B cell (primary cell): ENCODE results near the gene ERBB2. TPM values are rescaled to one million over a fixed set of nuclear protein-coding genes. Genes with fewer than 3 reads are reported as not detected.

ENCODE experiments used
- ATAC-seq: fragments of 200-7000 bp; cut with Tn5 transposase; one replicate; pipeline ENCODE4 v1.10.0; 2021; ENCODE audit warnings: low read depth, mild to moderate bottlenecking, moderate number of reproducible peaks, moderate library complexity
- CTCF ChIA-PET: fragments of 350-600 bp; sonication (Branson Sonifier 250); formaldehyde crosslinking; loops from one replicate; lab custom pipeline; 2021; ENCODE audit warnings: antibody characterized with exemption, inconsistent platforms; lab: Charles Lee
- POLR2A ChIA-PET: fragments of 350-600 bp; sonication (Branson Sonifier 250); formaldehyde crosslinking; loops from one replicate; lab custom pipeline; 2021; ENCODE audit warnings: antibody characterized with exemption; lab: Charles Lee
- DNase-seq: peaks from one replicate; pipeline ENCODE4 v3.0.0; 2013
- H2AFZ ChIP-seq: 2 replicates; pipeline ENCODE4 v1.6.1; 2012; ENCODE audit warnings: mild to moderate bottlenecking, low read depth, low read length; ENCODE audit not compliant: insufficient read depth, poor library complexity, severe bottlenecking
- H3K27ac ChIP-seq, 2 donors: 1 replicate in 1 of 2; 2 replicates in 1 of 2; pipeline ENCODE4 v1.5.1; 2012 to 2013; ENCODE audit warnings: low read length in 2 of 2, mild to moderate bottlenecking in 2 of 2, moderate library complexity in 1 of 2
- H3K27me3 ChIP-seq, 4 experiments: fragments of 200-600 bp in 1 of 4; sonication (generic) in 1 of 4; replicated peaks in 1 of 4; 1 replicate in 2 of 4; 2 replicates in 2 of 4; pipeline versions ENCODE4 v1.6.1 to v1.7.0; 2013 to 2016; ENCODE audit warnings: low read length in 3 of 4, mild to moderate bottlenecking in 2 of 4, mixed read lengths in 1 of 4, moderate library complexity in 1 of 4; ENCODE audit not compliant: insufficient read depth in 4 of 4, control insufficient read depth in 3 of 4; ENCODE audit errors: control extremely low read depth in 1 of 4
- H3K36me3 ChIP-seq, 2 experiments: replicated peaks in 1 of 2; 1 replicate in 1 of 2; 2 replicates in 1 of 2; pipeline versions ENCODE4 v1.6.1 to v1.7.1; 2013; ENCODE audit warnings: low read length in 1 of 2; ENCODE audit not compliant: insufficient read depth in 2 of 2, control insufficient read depth in 1 of 2; ENCODE audit errors: control extremely low read depth in 1 of 2, extremely low read depth in 1 of 2
- H3K4me1 ChIP-seq, 2 donors: fragments of 200-600 bp in 1 of 2; sonication (generic) in 1 of 2; 1 replicate in 1 of 2; 2 replicates in 1 of 2; pipeline versions ENCODE4 v1.5.1 to v1.6.1; 2013 to 2017; ENCODE audit warnings: low read length in 2 of 2; ENCODE audit not compliant: control insufficient read depth in 2 of 2, insufficient read depth in 2 of 2
- H3K4me2 ChIP-seq: replicated peaks from 2 replicates; pipeline ENCODE3; 2012; ENCODE audit warnings: mild to moderate bottlenecking, low read depth, low read length; ENCODE audit not compliant: poor library complexity, severe bottlenecking
- H3K4me3 ChIP-seq, 5 experiments: fragments of 200-600 bp in 1 of 5; sonication (generic) in 1 of 5; 1 replicate in 3 of 5; 2 replicates in 2 of 5; pipeline versions ENCODE4 v1.5.1 to v1.7.0; 2011 to 2016; ENCODE audit warnings: low read length in 4 of 5, mild to moderate bottlenecking in 4 of 5, low read depth in 2 of 5, control low read depth in 1 of 5, moderate library complexity in 1 of 5; ENCODE audit not compliant: insufficient read depth in 1 of 5; ENCODE audit errors: control extremely low read depth in 1 of 5, extremely low read depth in 1 of 5
- H3K79me2 ChIP-seq: fragments of 200-600 bp; sonication (generic); one replicate; pipeline ENCODE4 v1.6.0; 2016; ENCODE audit warnings: low read length; ENCODE audit not compliant: control insufficient read depth, insufficient read depth
- H3K9ac ChIP-seq: fragments of 200-600 bp; sonication (generic); 2 replicates; pipeline ENCODE4 v1.6.1; 2017; ENCODE audit warnings: mild to moderate bottlenecking, low read length, moderate library complexity
- H3K9me3 ChIP-seq, 3 donors: one replicate each; pipeline versions ENCODE4 v1.6.1 to v1.7.1; 2013; ENCODE audit warnings: low read length in 2 of 3; ENCODE audit not compliant: control insufficient read depth in 2 of 3, insufficient read depth in 1 of 3; ENCODE audit errors: control extremely low read depth in 1 of 3
- H4K20me1 ChIP-seq: 2 replicates; pipeline ENCODE4 v1.6.0; 2012; ENCODE audit warnings: mild to moderate bottlenecking, low read length; ENCODE audit not compliant: insufficient read depth, control insufficient read depth, poor library complexity, severe bottlenecking
- H3K27ac Mint-ChIP-seq: one replicate; pipeline ENCODE4 v1.8.0; 2021; ENCODE audit warnings: mixed read lengths
- H3K27me3 Mint-ChIP-seq: one replicate; pipeline ENCODE4 v1.8.0; 2021; ENCODE audit warnings: mixed read lengths
- H3K4me1 Mint-ChIP-seq: one replicate; pipeline ENCODE4 v1.8.0; 2021; ENCODE audit warnings: mixed read lengths
- H3K4me3 Mint-ChIP-seq: one replicate; pipeline ENCODE4 v1.8.0; 2021; ENCODE audit warnings: mixed read lengths
- H3K9me3 Mint-ChIP-seq: one replicate; pipeline ENCODE4 v1.8.0; 2022; ENCODE audit warnings: mixed read lengths; ENCODE audit not compliant: insufficient read depth
- CTCF ChIP-seq: fragments of 200-600 bp; IDR thresholded peaks from one replicate; pipeline ENCODE4 v1.8.0; 2022; ENCODE audit warnings: antibody characterized with exemption, mild to moderate bottlenecking
- EZH2 ChIP-seq: IDR thresholded peaks from 2 replicates; pipeline ENCODE4 v1.6.1; 2012; ENCODE audit warnings: borderline replicate concordance, low read depth, mild to moderate bottlenecking, moderate library complexity, low read length; ENCODE audit not compliant: insufficient read depth, poor library complexity, severe bottlenecking
- WGBS: methylation state at CpG from one replicate; pipeline ENCODE4 v1.1.5; 2013; ENCODE audit warnings: missing lambda C conversion rate; ENCODE audit not compliant: insufficient coverage; 5-methylcytosine and 5-hydroxymethylcytosine counted together
- intact Hi-C: fragments of 100-400 bp; cut with micrococcal nuclease; formaldehyde crosslinking; loops from one replicate; pipeline ENCODE4 v1.10.0; 2022
- polyA plus RNA-seq: library from polyadenylated mRNA; depleted of rRNA; stranded (reverse); fragments of >200 nt; gene quantifications from 2 replicates; pipeline ENCODE4 v1.2.3, GENCODE V29; 2012
- total RNA-seq, 2 donors: library from RNA; stranded (reverse); fragments of 120-200 nt in 1 of 2; gene quantifications; 1 replicate in 1 of 2; 2 replicates in 1 of 2; pipeline versions ENCODE4 v1.2.3 to v1.2.4, GENCODE V29; 2013 to 2022

ERBB2 gene
- total and polyA plus RNA-seq, 2 donors (not counting 1 experiment from before 2014, with no cell fraction given), result 3.2 to 8.4 TPM

GRCh38 chr17:39737206-39737759 is 37.4 kb downstream of the ERBB2 start:
- TF ChIP-seq CTCF (no peak), EZH2 (no peak)
- Histone ChIP-seq H3K4me2 (peak overlapping the region; percentile 82), H3K4me3 (peak overlapping the region in 2 of 5 experiments; percentile 46 to 58), H4K20me1 (no peaks in the 10 kb centered on the region), H3K9ac (peak overlapping the region; percentile 50), H3K36me3 (no peaks in the 10 kb centered on the region), H3K9me3 (peaks cover 0 to 7% (median 0%) of the 10 kb centered on the region in 3 donors), H3K27ac (no peak overlapping the region), H3K4me1 (peaks cover 32 to 35% of the 10 kb centered on the region in 2 donors), H3K79me2 (peaks cover 2% of the 10 kb centered on the region), H3K27me3 (peaks cover 0 to 34% (median 12%) of the 10 kb centered on the region in 4 experiments), H2AFZ (peak overlapping the region; percentile 77)
- POLR2A ChIA-PET, result interaction anchor here (0.7 kb wide), 1 partner anchor 84 kb away, joined by 5 read pairs; no protein-coding TSS in a partner anchor
- WGBS, result 73% methylated on average over 5 of the region's 13 CpGs
- DNase-seq (no peak), ATAC-seq (peak; percentile 8)
- Mint-ChIP-seq H3K27ac (no peak overlapping the region), H3K27me3 (peaks cover 30% of the 10 kb centered on the region), H3K4me3 (peak overlapping the region; percentile 59), H3K4me1 (peaks cover 35% of the 10 kb centered on the region), H3K9me3 (no peaks in the 10 kb centered on the region)
- CTCF ChIA-PET, result interaction anchor here (2.0 kb wide), 1 partner anchor 116 kb away, joined by 8 read pairs; no protein-coding TSS in a partner anchor
- intact Hi-C loops, result no loop called here
